ENCODE results near the gene SPIRE2.
"Not testable (repeated sequence)": the region's sequence is repeated elsewhere in the genome, so short reads cannot be mapped to it uniquely, and the experiment has no call there.

SPIRE2 gene

DNA sequence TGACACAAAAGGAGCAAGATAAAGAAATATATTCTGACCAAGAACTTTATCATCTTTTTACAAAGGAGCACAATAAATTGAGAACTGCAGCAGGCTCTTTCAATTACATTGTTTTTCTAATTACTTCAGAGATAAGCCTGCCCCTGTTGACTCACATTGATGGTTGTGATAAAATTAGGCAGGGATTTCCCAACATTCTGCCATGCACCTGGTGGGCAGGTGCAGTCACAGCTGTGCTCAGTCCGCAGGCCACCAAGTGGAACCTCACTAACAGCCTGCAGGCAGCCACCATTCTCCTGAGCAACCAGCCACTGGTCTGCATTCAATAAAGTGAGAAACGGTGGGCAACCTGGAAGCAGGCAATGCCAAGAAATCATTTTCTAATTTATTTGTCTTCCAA lies 17.0 kb upstream of the SPIRE2 start:
- no peak for DNase-seq

DNA sequence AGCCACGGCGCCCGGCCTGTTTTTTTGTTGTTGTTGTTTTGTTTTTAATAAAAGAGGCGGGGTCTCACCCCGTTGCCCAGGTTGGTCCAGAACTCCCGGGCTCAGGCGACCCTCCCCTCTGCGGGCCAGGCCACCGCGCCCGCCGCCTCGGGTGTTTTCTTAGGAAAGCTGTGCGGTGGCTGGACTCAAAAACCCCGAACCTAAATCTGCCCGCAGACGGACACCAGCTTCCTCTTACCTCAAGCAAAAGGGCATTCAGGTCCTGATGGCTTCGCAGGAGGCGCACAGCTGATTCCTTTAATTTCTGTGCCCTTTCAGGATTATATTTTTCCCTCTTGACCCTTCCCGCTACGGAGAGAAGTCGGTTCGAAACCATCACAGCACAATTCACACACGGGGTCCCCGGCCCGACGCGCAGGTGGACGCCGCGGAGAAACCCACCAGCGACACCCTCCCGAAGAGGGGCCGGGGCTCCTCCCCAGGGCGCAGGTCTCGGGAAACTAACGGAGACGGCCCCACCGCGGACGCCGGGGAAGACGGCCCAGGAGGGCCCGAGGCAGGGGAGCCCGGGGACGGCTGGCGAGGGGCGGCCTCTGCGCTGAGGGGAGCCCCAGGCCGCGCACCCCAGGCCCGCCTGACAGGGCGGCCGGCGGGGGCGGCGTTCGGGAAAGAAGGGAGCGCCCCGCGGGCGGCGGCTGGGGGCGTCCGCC lies 12.5 kb upstream of the SPIRE2 start:
- no peak for DNase-seq

DNA sequence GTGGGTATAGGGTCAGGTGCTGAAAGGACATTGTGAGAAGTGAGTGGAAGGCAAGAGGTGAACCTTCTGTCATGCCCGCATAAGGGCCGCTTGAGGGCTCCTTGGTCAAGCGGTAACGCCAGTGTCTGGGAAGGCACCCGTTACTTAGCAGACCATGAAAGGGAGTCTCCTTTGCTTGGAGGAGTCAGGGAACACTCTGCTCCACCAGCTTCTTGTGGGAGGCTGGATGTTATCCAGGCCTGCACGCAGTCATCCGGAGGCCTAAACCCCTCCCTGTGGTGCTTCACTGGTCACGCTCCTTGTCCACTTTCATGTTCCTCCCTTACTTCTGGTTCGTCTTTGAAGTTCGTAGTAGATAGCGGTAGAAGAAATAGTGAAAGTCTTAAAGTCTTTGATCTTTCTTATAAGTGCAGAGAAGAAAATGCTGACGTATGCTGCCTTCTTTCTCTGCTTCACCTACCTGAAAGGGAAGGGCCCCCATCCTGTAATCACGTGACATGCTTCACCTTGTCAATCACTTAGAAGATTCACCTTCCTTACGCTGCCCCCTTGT lies 9.3 kb upstream of the SPIRE2 start:
- DNase-seq, result not testable (repeated sequence)

DNA sequence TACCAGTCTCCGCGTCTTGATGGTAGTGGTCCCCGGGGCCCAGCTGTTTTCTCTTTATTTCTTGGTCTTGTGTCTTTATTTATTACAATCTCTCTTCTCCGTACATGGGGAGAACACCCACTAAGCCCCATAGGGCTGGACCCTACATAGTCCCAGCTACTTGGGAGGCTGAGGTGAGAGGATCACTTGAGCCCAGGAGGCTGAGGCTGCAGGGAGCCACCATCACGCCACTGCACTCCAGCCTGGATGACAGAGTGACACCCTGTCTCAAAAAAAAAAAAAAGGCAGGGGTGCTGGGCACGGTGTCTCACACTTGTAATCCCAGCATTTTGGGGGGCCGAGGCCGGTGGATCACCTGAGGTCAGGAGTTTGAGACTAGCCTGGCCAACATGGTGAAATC lies 8.8 kb upstream of the SPIRE2 start:
- not testable (repeated sequence) for DNase-seq

DNA sequence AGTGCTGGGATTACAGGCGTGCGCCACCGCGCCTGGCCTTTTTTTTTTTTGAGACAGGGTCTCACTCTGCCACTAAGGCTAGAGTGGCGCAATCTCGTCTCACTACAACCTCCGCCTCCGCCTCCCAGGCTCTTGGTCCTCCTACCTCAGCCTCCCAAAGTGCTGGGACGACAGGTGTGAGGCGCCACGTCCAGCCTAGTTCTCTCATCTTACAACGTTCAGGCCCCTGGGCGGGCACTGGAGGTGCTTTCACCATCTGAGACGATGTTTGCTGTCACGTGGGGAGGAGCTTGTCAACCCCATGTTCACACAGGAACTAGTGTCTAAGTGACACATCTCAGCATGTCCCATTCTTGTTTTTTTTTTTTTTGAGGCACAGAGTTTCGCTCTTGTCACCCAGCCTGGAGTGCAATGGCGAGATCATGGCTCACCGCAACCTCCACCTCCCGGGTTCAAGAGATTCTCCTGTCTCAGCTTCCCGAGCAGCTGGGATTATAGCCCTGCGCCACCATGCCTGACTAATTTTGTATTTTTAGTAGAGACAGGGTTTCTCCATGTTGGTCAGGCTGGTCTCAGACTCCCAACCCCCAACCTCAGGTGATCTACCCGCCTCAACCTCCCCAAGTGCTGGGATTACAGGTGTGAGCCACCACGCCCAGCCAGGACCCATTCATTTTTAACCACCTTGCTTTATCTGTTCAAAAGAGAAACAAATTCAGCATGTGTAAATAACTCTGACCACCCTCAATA lies 6.7 kb upstream of the SPIRE2 start:
- DNase-seq, result no peak

DNA sequence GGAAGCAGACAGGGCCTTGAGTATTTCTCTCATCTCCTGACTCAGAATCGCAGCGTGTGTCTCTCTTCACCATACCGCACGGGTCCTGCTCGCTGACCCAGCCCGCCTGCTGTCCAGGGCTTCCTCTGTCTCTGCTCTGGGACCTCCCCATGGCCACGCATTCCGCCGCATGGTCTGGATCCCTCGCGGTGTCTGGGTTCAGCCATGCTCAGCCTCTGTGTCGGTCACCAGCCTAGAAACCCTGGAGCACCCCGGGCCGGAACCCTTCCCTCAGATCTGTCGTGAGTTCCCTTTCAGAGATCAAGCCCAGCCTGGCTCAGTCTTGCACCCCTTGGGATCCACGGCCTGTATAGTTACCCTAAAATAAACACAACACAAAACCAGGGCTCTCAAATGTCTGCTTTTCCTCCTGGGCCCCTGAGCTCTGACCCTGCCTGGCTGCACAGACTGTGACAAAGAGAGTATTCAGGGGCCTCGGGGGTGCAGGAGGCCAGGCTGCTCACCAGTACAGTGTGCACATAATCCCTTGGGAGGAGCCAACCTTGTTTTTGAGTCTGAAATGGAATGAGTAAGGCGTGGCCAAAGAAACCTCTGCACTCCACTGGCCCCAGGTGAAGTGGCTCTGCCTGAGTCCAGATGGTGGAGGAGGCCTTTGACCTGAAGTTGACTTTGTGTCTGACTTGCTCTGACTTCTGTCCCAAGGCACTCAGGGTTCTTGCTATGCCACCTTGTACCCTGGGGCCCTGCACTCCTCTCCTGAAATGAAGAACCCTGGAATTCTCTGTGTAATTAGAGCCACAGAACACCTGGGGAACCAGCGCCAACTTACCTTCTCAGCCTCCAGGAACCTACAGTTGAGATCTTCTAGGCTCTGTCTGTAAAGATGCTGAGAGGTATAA lies 5.8 kb upstream of the SPIRE2 start:
- DNase-seq, result no peak

DNA sequence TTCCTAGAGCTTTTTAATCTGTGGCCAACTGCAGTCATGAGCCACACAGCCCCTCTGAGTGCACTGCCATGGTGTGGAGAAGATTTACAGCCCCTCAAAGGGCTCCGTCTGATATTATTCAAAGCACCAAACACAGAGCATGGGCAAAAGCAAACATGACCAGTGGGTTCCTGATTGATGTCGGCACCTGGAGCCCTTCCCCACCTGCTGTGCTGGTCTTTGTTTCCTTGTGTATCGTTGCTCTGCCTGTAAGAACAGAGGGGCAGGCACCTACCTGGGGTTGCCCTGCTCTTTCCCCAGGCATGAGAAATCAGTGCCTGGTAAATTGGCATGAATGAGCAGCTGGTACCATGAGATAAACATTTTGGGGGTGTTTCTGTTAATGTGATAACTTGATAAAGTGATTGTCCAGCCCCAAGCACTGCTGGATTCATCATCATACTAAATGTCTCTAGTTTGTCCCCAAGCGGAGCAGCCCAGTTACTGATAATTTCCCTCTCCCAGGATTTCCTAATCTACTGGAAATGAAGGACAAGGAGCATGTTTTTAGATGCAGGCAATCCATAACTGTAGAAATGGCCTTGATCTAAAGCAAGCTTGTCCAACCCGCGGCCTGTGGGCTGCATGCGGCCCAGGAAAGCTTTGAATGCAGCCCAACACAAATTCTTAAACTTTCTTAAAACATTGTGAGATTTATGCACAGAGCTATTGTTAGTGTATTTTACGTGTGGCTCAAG lies 5.0 kb upstream of the SPIRE2 start:
- DNase-seq, result no peak

DNA sequence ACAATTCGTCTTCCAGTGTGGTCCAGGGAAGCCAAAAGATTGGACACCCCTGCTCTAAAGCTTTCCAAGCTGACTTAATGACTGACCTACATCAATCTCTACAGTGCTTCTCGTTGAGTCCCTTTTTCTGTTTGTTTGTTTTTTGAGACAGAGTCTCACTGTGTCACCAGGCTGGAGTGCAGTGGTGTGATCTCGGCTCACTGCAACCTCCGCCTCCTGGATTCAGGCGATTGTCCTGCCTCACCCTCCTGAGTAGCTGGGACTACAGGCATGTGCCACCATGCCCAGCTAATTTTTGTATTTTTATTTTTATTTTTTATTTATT lies 4.5 kb upstream of the SPIRE2 start:
- not testable (repeated sequence) for DNase-seq

DNA sequence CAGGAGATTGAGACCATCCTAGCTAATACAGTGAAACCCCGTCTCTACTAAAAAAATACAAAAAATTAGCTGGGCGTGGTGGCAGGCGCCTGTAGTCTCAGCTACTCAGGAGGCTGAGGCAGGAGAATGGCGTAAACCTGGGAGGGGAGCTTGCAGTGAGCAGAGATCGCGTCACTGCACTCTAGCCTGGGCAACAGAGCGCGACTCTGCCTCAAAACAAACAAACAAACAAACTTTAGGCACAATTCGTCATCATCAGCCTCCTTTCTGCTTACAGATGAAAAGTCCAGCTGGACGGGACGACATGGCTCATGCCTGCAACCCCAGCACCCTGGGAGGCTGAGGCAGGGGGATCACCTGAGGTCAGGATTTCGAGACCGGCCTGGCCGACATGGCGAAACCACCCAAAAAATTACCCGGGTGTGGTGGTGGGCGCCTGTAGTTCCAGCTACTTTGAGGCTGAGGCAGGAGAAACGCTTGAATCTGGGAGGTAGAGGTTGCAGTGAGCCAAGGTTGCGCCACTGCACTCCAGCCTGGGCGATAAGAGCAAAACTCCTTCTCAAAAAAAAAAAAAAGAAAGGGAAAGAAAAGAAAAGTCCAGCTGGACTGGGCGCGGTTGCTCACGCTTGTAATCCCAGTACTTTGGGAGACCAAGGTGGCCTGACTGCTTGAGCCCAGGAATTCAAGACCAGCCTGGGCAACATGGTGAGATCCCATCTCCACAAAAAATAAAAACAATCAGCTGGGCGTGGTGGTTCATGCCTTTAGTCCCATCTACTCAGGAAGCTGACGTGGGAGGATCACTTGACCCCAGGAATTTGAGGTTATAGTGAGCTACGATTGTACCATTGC lies 1.5 kb upstream of the SPIRE2 start:
- DNase-seq, result no peak

DNA sequence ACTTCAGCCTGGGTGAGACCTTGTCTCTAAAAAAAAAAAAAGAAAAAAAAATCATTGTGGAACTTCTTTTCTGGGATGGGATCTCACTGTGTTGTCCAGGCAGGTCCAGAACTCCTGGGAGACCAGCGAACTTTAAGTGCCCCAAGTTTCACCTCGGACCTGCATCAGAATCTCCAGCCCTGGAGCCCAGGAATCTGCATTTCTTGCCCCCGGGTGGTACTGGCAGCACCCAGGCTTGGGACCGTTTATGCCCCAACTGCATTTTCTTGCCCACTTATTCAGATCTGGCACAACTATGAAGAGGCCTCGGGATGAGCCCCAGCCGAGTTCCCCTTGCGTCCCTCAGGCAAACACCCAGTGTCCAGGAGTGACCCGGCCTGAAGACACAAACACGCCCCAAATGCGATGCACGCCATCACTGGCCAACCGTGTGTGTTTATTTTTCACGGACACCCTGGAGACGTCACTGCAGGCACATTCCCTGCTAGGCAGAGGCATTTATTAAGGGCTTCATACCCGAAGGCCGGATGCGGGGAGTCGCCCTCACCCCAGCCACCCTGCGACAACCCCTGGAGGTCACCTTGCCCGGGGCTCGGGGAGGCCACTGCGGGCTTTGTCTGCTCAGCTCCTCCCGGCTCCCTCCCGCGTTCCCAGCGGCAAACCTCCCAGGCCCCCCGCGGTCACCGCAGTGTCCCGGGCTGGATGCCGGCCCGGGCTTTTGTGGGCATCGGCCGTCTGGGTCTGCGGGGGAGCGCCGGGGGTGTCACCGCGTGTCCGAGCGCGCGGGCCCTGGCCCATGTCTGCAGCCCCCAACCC lies 684 bp upstream of the SPIRE2 start:
- no peak for DNase-seq

DNA sequence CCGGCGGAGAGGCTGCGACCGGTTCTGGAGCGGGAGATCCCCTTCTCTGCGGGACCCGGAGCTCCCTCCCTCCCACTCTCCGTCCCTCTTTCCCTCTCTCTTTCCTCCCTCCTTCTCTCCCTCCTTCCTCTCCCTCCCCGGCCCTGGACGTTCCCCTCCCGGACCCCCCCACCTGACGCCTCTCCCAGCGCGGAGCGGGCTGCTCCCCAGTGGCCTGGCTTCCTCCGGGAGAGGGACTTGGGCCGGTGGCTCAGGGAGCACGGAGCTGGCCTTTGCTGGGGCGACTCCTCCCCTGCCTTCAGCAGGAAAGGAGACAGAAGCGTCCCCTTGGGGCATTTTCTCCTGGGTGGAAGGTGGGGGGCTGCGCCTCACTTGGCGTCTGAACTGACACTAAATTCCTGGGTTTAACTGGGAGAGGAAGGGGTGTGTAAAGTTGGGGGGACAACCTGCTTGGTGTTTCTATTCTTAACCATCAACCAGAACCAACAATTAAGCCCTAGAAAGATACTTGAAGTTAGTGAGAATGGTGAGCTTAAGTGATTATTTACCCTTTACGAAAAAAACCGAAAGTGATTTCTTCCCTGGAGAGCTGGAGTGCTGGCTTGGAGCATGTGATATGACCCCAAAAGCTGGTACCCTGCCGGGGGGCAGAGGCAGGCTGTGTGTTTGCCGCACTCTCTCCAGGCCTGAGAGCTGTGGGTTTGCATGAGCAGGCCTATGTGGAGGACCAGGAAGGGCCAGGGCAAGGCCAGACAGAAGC lies 775 bp downstream of the SPIRE2 start:
- DNase-seq, result no peak

DNA sequence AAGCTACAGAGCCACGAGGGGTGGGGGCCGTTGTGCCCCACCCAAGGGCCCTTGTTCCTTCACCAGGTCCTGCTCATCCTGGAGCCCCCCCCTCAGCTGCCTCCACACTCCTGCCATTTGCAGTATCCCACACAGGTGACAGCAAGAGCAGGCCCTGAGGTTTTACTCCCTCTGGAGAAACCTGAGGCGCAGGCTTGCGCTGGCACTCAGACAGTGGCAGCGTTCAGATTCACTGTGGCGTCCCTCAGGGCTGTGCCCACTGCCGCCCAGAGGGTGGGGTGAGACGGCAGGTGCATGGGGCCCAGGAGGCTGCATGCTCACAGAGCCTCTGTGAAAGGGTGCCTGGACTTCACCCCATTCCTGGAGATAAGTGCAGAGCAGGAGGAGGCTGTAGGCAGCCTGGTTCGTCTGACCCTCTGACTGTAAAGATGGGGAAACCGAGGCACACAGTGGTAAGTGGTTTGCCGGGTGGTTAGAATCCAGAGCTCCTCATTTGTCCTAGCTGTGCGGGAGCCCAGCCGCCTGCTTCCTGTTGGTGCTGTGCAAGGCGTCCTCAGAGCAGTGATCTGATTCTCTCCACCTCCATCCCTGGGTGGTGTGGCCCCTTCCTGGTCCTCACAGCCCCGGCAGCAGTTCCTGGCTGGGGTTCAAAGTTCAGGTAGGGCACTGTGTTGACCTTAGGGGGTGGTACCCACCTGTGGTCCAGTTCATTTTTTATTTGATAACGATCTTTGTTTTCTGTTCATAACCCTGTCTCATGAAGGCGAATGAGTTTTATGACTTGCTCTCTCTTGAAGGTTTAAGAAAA lies 1.6 kb downstream of the SPIRE2 start:
- no peak for DNase-seq

DNA sequence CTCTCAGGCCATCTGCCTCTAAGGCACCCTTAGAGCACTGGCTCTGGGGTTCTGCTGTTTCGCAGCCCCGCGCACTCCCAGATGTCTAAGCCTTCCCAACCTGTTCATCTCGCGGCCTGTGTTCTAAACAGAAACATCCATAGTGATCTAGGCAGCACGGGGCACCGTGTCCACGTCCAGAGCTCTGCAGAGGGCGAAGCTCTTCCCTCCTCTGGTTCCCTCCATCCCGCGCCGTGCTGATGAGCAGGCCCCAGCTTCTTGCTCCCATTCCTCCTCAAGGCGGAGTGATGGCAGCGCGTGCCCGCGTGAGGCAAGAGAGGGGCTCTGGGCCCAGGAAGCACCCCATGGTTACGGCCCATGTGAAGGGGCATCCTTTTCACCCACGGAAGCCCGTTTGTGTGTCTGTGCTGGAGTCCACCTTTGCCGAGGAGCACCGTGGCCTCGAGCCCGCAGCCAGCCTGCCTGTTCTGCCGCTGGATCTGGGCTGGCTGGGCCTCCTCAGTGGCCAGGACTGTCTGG lies 3.6 kb downstream of the SPIRE2 start:
- DNase-seq, result no peak

DNA sequence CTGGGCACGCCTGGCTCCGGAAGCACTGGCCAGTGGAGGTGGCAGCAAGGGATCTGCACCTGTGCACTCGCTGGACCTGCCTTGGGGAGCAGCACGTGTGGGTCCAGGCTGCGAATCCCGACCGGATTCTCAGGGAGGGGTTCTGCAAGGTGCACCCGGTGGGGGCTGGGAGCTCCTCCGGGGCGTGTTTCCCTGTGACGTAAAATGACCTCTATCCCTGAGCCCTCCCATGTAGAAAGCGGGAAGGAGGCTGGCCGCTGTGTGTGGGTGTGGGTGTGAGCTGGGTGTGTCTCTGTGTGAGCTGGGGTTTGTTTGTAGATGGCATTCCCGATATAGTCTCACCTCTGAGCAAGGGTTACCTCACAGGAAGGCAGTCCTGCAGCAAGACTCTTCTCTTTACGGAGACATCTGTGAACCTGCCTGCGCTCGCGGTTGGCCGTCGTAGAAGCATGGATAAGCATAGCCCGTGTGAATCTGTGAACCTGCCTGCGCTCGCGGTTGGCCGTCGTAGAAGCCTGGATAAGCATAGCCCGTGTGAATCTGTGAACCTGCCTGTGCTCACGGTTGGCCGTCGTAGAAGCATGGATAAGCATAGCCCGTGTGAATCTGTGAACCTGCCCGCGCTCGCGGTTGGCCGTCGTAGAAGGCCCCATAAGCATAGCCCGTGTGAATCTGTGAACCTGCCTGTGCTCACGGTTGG lies 5.5 kb downstream of the SPIRE2 start:
- not testable (repeated sequence) for DNase-seq

DNA sequence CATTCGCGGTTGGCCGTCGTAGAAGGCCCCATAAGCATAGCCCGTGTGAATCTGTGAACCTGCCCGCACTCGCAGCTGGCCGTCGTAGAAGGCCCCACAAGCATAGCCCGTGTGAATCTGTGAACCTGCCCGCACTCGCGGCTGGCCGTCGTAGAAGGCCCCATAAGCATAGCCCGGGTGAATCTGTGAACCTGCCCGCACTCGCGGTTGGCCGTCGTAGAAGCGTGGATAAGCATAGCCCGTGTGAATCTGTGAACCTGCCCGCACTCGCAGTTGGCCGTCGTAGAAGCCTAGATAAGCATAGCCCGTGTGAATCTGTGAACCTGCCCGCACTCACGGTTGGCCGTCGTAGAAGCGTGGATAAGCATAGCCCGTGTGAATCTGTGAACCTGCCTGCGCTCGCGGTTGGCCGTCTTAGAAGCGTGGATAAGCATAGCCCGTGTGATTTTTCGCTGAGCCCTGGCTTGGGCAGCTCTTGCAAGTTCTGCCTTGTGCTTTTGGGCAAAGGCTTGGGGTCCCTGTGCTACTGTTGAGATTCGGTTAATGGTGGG lies 6.6 kb downstream of the SPIRE2 start:
- DNase-seq, result not testable (repeated sequence)

DNA sequence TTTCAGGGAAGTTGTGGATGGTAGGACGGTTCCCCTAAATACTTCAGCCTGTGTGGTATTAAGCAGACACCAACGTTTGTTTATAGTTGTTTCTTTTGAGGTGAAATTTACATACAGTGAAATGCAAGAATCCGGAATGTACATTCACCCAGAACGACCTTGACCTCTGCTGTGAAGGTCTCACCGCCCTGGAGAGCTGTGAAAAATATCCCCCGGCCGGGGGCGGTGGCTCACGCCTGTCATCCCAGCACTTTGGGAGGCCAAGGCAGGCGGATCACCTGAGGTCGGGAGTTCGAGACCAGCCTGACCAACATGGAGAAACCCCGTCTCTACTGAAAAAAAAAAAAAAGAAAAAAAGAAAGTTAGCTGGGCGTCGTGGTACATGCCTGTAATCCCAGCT lies 8.2 kb downstream of the SPIRE2 start:
- not testable (repeated sequence) for DNase-seq

DNA sequence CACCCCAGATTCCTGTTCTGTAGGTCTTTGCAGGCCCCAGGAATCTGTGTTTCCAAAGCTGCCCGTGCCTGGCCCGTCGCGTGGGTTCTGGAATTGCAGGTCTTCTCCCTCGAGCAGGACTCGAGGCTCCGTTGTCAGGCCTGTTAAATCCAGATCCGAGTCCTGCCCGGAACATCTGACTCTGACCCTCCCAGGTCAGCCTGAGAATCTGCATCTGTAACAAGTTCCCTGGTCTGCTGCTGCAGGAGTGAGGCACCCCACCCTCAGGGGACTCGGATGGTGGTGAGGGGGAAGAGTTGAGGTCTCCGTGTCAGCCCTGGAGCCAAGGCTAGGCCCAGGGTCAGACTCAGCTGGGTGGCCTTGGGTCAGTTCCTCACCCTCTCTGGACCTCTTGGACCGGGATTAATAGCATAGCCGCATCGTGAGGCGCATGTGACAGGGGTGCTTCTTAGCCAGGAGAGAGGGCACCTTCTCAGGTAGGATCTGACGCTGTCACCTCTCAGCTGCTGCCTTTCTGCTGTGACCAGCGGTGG lies 8.8 kb downstream of the SPIRE2 start:
- DNase-seq, result no peak

All from T-helper 1 cell (primary cell).